Panc1 (cell line): ENCODE measurements around the gene PRUNE2. TPM values are rescaled to one million over a fixed set of nuclear protein-coding genes. Genes with fewer than 3 reads are reported as not detected.

Source experiments
- ATAC-seq: fragments of 200-7000 bp; cut with Tn5 transposase; 2 replicates; pipeline ENCODE4 v1.9.1; 2020; ENCODE audit warnings: mild to moderate bottlenecking, moderate library complexity
- BruUV-seq: library from RNA; stranded (reverse); fragments of 400-500 nt; replicated peaks from 2 replicates; lab custom pipeline; 2021; lab: Mats Ljungman, UMichigan
- CTCF ChIA-PET: fragments of 300-600 bp; sonication (Branson Sonifier 250); formaldehyde crosslinking; loops from one replicate; lab custom pipeline; 2022; ENCODE audit warnings: antibody characterized with exemption; lab: Charles Lee
- POLR2A ChIA-PET: fragments of 300-600 bp; sonication (Branson Sonifier 250); formaldehyde crosslinking; loops from one replicate; lab custom pipeline; 2022; ENCODE audit warnings: antibody characterized with exemption; lab: Charles Lee
- DNase-seq: peaks from one replicate; pipeline ENCODE4 v3.0.0-alpha.2; 2010; ENCODE audit warnings: low read depth, low spot score
- H3K27ac ChIP-seq: 2 replicates; pipeline ENCODE4 v1.5.1; 2011; ENCODE audit warnings: mild to moderate bottlenecking, low read length, inconsistent platforms
- H3K27me3 ChIP-seq: fragments of 200-500 bp; sonication (Bioruptor generic); 2 replicates; pipeline ENCODE4 v1.6.0; 2014; ENCODE audit warnings: low read length, inconsistent platforms; ENCODE audit not compliant: control insufficient read depth, insufficient read depth
- H3K36me3 ChIP-seq: fragments of 200-500 bp; sonication (Bioruptor generic); 2 replicates; pipeline ENCODE4 v1.5.1; 2014; ENCODE audit warnings: inconsistent platforms, mild to moderate bottlenecking, low read length, moderate library complexity; ENCODE audit not compliant: control insufficient read depth, insufficient read depth
- H3K4me1 ChIP-seq: 2 replicates; pipeline ENCODE4 v1.5.1; 2011; ENCODE audit warnings: inconsistent platforms, mild to moderate bottlenecking, low read length, moderate library complexity; ENCODE audit not compliant: control insufficient read depth, insufficient read depth
- H3K4me3 ChIP-seq, 2 experiments: 2 replicates each; pipeline ENCODE4 v1.5.1; 2011 to 2012; ENCODE audit warnings: low read depth in 2 of 2, low read length in 2 of 2, mild to moderate bottlenecking in 2 of 2, inconsistent platforms in 1 of 2, moderate library complexity in 1 of 2
- H3K9me3 ChIP-seq: fragments of 200-500 bp; sonication (Bioruptor generic); 2 replicates; pipeline ENCODE4 v1.5.1; 2014; ENCODE audit warnings: low read depth, mild to moderate bottlenecking, inconsistent platforms, low read length, moderate library complexity; ENCODE audit not compliant: control insufficient read depth, insufficient read depth
- CTCF ChIP-seq: fragments of 450-650 bp; IDR thresholded peaks from 2 replicates; pipeline ENCODE4 v1.5.1; 2017; ENCODE audit warnings: mild to moderate bottlenecking
- POLR2AphosphoS5 ChIP-seq: IDR thresholded peaks from 2 replicates; pipeline ENCODE4 v1.6.1; 2012; ENCODE audit warnings: mild to moderate bottlenecking, low read depth, low read length, moderate library complexity
- SIN3A ChIP-seq: IDR thresholded peaks from 2 replicates; pipeline ENCODE4 v1.6.1; 2012; ENCODE audit warnings: low read depth, mild to moderate bottlenecking, low read length, moderate library complexity, borderline replicate concordance; ENCODE audit not compliant: insufficient read depth
- TCF7L2 ChIP-seq: IDR thresholded peaks from 2 replicates; pipeline ENCODE4 v1.6.1; 2011; ENCODE audit warnings: mild to moderate bottlenecking, low read depth, low read length, inconsistent platforms
- in situ Hi-C: cut with HindIII; loops from 2 replicates; pipeline ENCODE4 v1.10.0; 2016; ENCODE audit warnings: low sequenced_read_pairs, low pct_unique_long_range_greater_than_20kb
- intact Hi-C: fragments of 100-400 bp; cut with micrococcal nuclease; formaldehyde crosslinking; loops from one replicate; pipeline ENCODE4 v1.10.0; 2022; ENCODE audit not compliant: unreplicated experiment
- total RNA-seq: library from RNA; stranded (reverse); gene quantifications from one replicate; pipeline ENCODE4 v1.2.1, GENCODE V29; 2021; ENCODE audit not compliant: unreplicated experiment
- TF ChIP-seq, protein P1 (sequence below), 2 experiments: IDR thresholded peaks; 2 replicates each; pipeline ENCODE4 v1.6.1; 2011 to 2012; ENCODE audit warnings: low read depth in 2 of 2, control low read depth in 1 of 2, low read length in 1 of 2, mild to moderate bottlenecking in 1 of 2, moderate library complexity in 1 of 2; ENCODE audit not compliant: insufficient read depth in 1 of 2

Gene PRUNE2
- total RNA-seq, 1 experiment from 2014 or later: 0.18 TPM

DNA sequence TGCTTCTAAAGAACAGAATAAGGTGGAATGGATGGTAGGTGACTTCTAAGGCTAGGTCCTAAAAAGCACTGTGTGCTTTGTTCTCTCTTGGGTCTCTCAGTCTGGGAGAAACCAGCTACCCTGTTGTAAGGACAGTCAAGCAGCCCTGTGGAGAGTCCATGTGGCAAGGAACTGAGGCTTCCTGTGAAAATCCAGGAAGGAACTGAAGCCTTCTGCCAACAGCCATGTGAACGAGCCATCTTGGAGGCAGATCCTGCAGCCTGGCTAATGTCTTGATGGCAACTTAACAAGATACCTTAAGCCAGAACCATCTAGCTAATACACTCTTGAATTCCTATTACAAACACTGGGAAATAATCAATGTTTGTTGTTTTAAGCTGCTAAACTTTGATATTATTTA, 241.8 kb downstream of the PRUNE2 start:
- DNase-seq: no peak
- Histone ChIP-seq H3K4me1 (no peaks in the 10 kb centered on the region), H3K27me3 (no peaks in the 10 kb centered on the region; the same call in 1 of the 2 replicates), H3K36me3 (no peaks in the 10 kb centered on the region), H3K27ac (no peak overlapping the region), H3K9me3 (no peaks in the 10 kb centered on the region), H3K4me3 (no peak overlapping the region)
- in situ Hi-C loops (no loop called here), intact Hi-C loops (no loop called here)
- TF ChIP-seq TCF7L2 (no peak), POLR2AphosphoS5 (no peak), SIN3A (no peak), CTCF (no peak)
- TF ChIP-seq, protein P1, sequence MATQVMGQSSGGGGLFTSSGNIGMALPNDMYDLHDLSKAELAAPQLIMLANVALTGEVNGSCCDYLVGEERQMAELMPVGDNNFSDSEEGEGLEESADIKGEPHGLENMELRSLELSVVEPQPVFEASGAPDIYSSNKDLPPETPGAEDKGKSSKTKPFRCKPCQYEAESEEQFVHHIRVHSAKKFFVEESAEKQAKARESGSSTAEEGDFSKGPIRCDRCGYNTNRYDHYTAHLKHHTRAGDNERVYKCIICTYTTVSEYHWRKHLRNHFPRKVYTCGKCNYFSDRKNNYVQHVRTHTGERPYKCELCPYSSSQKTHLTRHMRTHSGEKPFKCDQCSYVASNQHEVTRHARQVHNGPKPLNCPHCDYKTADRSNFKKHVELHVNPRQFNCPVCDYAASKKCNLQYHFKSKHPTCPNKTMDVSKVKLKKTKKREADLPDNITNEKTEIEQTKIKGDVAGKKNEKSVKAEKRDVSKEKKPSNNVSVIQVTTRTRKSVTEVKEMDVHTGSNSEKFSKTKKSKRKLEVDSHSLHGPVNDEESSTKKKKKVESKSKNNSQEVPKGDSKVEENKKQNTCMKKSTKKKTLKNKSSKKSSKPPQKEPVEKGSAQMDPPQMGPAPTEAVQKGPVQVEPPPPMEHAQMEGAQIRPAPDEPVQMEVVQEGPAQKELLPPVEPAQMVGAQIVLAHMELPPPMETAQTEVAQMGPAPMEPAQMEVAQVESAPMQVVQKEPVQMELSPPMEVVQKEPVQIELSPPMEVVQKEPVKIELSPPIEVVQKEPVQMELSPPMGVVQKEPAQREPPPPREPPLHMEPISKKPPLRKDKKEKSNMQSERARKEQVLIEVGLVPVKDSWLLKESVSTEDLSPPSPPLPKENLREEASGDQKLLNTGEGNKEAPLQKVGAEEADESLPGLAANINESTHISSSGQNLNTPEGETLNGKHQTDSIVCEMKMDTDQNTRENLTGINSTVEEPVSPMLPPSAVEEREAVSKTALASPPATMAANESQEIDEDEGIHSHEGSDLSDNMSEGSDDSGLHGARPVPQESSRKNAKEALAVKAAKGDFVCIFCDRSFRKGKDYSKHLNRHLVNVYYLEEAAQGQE (IDR thresholded peaks at IDR 0.05; ENCODE audit: insufficient read depth in 1 of 2, low read depth in 2 of 2, low read length in 1 of 2): no peak
- ATAC-seq: no peak
- POLR2A ChIA-PET: no interaction called here
- no TSS peak for BruUV-seq
- CTCF ChIA-PET: interaction anchor here (0.7 kb wide), 1 partner anchor 92 kb away, joined by 4 read pairs; no protein-coding TSS in a partner anchor

GRCh38 chr9:76662476-76663281, 243.2 kb downstream of the PRUNE2 start:
- CTCF ChIA-PET: no interaction called here
- Histone ChIP-seq H3K27me3 (no peaks in the 10 kb centered on the region; the same call in 1 of the 2 replicates), H3K4me3 (no peak overlapping the region), H3K36me3 (no peaks in the 10 kb centered on the region), H3K9me3 (no peaks in the 10 kb centered on the region), H3K4me1 (no peaks in the 10 kb centered on the region), H3K27ac (no peak overlapping the region)
- no TSS peak for BruUV-seq
- POLR2A ChIA-PET: no interaction called here
- ATAC-seq (no peak), DNase-seq (no peak)
- intact Hi-C loops (no loop called here), in situ Hi-C loops (no loop called here)
- TF ChIP-seq CTCF (no peak), SIN3A (no peak), TCF7L2 (no peak), POLR2AphosphoS5 (no peak)
- TF ChIP-seq, protein P1 (IDR thresholded peaks at IDR 0.05; ENCODE audit: insufficient read depth in 1 of 2, low read depth in 2 of 2, low read length in 1 of 2): no peak
